ENCODE data around the gene RAP2B. TPM values are rescaled to one million over a fixed set of nuclear protein-coding genes. Genes with fewer than 3 reads are reported as not detected.

The RAP2B gene
- total and polyA plus RNA-seq, 2 donors (not counting 1 experiment from before 2014, with no cell fraction given) = 2.8 to 16.9 TPM

DNA sequence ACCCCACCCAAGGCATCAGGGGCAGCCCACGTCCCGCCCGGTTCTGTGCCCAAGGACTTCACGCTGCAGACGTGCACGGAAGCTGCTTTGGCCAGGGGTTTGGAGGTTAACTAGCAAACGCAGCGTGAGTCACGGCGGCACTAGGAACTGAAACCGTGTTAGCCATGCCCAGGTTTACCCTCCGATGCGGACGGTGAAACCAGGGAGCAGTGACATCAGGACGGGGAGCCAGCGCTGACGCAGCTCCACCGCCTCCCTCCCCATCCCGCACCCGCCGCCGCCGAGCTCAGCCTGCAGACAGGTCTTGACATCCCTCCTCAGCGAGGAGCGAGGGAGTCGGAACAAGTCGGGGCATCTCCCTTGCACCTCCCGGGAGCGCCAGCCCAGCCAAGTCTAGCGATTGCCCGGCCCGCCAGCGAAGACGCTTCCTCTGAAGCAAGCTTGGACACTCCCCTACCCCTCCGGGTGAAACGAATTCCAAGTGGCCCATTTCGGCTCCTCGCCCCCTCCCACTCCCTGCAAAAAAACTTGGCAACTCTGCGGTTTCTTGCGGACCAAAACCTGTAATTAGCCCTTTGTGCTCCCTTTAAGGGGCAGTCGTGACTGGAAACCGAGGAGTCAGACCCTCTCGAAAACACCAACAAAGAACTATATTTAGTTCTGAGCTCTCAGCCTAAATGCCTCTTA lies 1.4 kb upstream of the RAP2B start:
- no peaks in the 10 kb centered on the region for H4K20me1 ChIP-seq (ENCODE audit: control insufficient read depth, insufficient read depth, low read length, poor library complexity, severe bottlenecking)
- no peaks in the 10 kb centered on the region for H3K27me3 ChIP-seq (replicated peaks in 1 of 4; ENCODE audit: control extremely low read depth in 1 of 4, control insufficient read depth in 3 of 4, insufficient read depth in 4 of 4, low read length in 3 of 4)
- peak overlapping the region; percentile 89 for H3K9ac ChIP-seq (ENCODE audit: low read length)
- H2AFZ ChIP-seq (ENCODE audit: insufficient read depth, low read depth, low read length, poor library complexity, severe bottlenecking) = peak overlapping the region; percentile 77
- H3K4me1 ChIP-seq (ENCODE audit: control insufficient read depth in 2 of 2, insufficient read depth in 2 of 2, low read length in 2 of 2) = peaks cover 20 to 34% of the 10 kb centered on the region in 2 donors
- TF ChIP-seq EZH2 (IDR thresholded peaks at IDR 0.05; ENCODE audit: borderline replicate concordance, insufficient read depth, low read depth, low read length, poor library complexity, severe bottlenecking) = no peak
- TF ChIP-seq, protein P1, sequence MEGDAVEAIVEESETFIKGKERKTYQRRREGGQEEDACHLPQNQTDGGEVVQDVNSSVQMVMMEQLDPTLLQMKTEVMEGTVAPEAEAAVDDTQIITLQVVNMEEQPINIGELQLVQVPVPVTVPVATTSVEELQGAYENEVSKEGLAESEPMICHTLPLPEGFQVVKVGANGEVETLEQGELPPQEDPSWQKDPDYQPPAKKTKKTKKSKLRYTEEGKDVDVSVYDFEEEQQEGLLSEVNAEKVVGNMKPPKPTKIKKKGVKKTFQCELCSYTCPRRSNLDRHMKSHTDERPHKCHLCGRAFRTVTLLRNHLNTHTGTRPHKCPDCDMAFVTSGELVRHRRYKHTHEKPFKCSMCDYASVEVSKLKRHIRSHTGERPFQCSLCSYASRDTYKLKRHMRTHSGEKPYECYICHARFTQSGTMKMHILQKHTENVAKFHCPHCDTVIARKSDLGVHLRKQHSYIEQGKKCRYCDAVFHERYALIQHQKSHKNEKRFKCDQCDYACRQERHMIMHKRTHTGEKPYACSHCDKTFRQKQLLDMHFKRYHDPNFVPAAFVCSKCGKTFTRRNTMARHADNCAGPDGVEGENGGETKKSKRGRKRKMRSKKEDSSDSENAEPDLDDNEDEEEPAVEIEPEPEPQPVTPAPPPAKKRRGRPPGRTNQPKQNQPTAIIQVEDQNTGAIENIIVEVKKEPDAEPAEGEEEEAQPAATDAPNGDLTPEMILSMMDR (IDR thresholded peaks at IDR 0.05) = no peak
- H3K4me3 ChIP-seq (ENCODE audit: control extremely low read depth in 1 of 5, extremely low read depth in 1 of 5, insufficient read depth in 1 of 5, low read depth in 2 of 5, low read length in 4 of 5) = peak overlapping the region; percentile 61 to 99 (median 93)
- ATAC-seq (ENCODE audit: low read depth) (peak; percentile 41), DNase-seq (peak; percentile 89)
- H3K27ac ChIP-seq (ENCODE audit: low read length in 2 of 2) = peak overlapping the region; percentile 73 to 83
- 2% methylated on average over 41 of the region's 43 CpGs for WGBS (ENCODE audit: insufficient coverage)
- intact Hi-C loops (cut with micrococcal nuclease) = loop anchor here (1.0 to 10.0 kb wide), 6 partner anchors 61 to 1893 kb away; partner anchors contain the start of gene DHX36
- H3K27me3 Mint-ChIP-seq = no peaks in the 10 kb centered on the region
- ChIA-PET CTCF (interaction anchor here (0.7 to 1.8 kb wide), 6 partner anchors 61 to 1092 kb away, joined by 3 to 5 read pairs (median 4); no protein-coding TSS in a partner anchor), POLR2A (interaction anchor here (2.6 kb wide), 1 partner anchor 60 kb away, joined by 21 read pairs; no protein-coding TSS in a partner anchor)
- H3K4me2 ChIP-seq (replicated peaks; ENCODE audit: low read depth, low read length, poor library complexity, severe bottlenecking) = peak overlapping the region; percentile 85
- H3K9me3 ChIP-seq (ENCODE audit: control extremely low read depth in 1 of 3, control insufficient read depth in 2 of 3, insufficient read depth in 1 of 3, low read length in 2 of 3) = no peaks in the 10 kb centered on the region
- H3K79me2 ChIP-seq (ENCODE audit: control insufficient read depth, insufficient read depth, low read length) = peaks cover 24% of the 10 kb centered on the region
- peaks cover 41% of the 10 kb centered on the region for H3K4me1 Mint-ChIP-seq
- H3K27ac Mint-ChIP-seq = peak overlapping the region; percentile 98
- peak overlapping the region; percentile 99 for H3K4me3 Mint-ChIP-seq
- no peaks in the 10 kb centered on the region for H3K9me3 Mint-ChIP-seq (ENCODE audit: insufficient read depth)
- no peaks in the 10 kb centered on the region for H3K36me3 ChIP-seq (replicated peaks in 1 of 2; ENCODE audit: control extremely low read depth in 1 of 2, control insufficient read depth in 1 of 2, extremely low read depth in 1 of 2, insufficient read depth in 2 of 2, low read length in 1 of 2)

Data from B cell (primary cell).